ENCODE data around the gene OR5M3. TPM values are rescaled to one million over a fixed set of nuclear protein-coding genes. Genes with fewer than 3 reads are reported as not detected.

The OR5M3 gene
- total RNA-seq, 3 donors from 2014 or later (not counting 1 experiment from before 2014, with no cell fraction given) = not detected

DNA sequence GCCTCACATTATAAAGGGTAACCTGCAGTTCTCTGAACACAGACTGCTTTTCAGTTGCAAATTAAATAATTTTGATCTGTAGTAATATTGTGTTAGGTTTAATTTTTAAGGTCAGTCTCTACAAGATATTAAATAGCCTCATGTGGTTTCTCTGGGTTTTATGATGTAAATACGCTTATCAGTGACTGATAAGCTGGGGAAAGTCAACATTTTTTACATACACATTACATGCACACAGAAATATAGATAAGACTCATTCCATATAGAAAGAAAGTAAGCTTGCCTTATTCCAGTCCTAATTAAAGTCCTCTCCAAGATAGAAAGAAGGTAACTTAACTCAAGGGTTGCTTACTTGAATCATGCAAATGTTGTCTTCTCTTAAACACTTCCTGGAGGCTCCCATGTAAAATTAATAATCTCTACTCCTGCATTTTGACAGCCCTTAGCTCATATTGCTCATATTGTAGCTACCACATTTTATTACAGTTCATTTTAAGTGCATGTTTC, 1.6 kb upstream of the OR5M3 start:
- intact Hi-C loops (cut with micrococcal nuclease) = no loop called here
- H3K27ac Mint-ChIP-seq = no peak overlapping the region

DNA sequence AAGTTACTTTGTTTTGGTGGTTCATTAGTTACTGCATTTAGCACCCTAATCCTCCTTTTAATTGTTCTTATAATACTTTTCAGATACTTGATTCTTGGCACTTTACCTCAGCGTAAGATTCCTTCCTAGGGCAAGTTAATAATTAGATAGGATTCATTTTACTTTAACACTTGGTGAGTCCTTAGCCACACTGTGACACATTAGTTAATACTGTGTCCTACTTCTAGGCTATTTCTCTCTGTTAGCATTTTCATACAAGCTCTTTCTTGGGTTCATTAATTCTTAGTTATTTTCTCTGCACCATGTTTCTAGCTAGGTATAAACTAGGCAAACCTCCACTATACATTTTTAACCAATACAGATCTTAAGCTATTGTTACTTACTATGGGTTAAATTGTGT, 16.1 kb downstream of the OR5M3 start:
- Histone ChIP-seq H3K9me3 (ENCODE audit: control insufficient read depth, insufficient read depth, low read length) (peaks cover 7% of the 10 kb centered on the region), H3K27me3 (ENCODE audit: control insufficient read depth, insufficient read depth, low read length) (no peaks in the 10 kb centered on the region), H3K36me3 (ENCODE audit: control insufficient read depth, insufficient read depth, low read length) (no peaks in the 10 kb centered on the region), H3K4me1 (ENCODE audit: control insufficient read depth, insufficient read depth, low read length) (no peaks in the 10 kb centered on the region), H3K4me3 (ENCODE audit: low read length) (no peak overlapping the region), H3K27ac (ENCODE audit: low read length) (no peak overlapping the region)
- TF ChIP-seq, protein P1, sequence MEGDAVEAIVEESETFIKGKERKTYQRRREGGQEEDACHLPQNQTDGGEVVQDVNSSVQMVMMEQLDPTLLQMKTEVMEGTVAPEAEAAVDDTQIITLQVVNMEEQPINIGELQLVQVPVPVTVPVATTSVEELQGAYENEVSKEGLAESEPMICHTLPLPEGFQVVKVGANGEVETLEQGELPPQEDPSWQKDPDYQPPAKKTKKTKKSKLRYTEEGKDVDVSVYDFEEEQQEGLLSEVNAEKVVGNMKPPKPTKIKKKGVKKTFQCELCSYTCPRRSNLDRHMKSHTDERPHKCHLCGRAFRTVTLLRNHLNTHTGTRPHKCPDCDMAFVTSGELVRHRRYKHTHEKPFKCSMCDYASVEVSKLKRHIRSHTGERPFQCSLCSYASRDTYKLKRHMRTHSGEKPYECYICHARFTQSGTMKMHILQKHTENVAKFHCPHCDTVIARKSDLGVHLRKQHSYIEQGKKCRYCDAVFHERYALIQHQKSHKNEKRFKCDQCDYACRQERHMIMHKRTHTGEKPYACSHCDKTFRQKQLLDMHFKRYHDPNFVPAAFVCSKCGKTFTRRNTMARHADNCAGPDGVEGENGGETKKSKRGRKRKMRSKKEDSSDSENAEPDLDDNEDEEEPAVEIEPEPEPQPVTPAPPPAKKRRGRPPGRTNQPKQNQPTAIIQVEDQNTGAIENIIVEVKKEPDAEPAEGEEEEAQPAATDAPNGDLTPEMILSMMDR (IDR thresholded peaks at IDR 0.05) = no peak
- H3K36me3 Mint-ChIP-seq = peaks cover 7% of the 10 kb centered on the region
- no peaks in the 10 kb centered on the region for H3K27me3 Mint-ChIP-seq (ENCODE audit: low read depth in 2 of 2)
- no CpG with 5 or more reads among the region's 1 CpG for WGBS (ENCODE audit: insufficient coverage)
- H3K4me1 Mint-ChIP-seq = no peaks in the 10 kb centered on the region
- ATAC-seq = no peak
- DNase-seq = no peak
- peaks cover 7 to 11% of the 10 kb centered on the region in 2 donors for H3K9me3 Mint-ChIP-seq
- H3K4me3 Mint-ChIP-seq = no peak overlapping the region
- intact Hi-C loops (cut with micrococcal nuclease) = no loop called here
- H3K27ac Mint-ChIP-seq = no peak overlapping the region

More for the DNA sequence above, 1.6 kb upstream of the OR5M3 start:
- no peaks in the 10 kb centered on the region for H3K36me3 Mint-ChIP-seq
- H3K9me3 ChIP-seq (ENCODE audit: control insufficient read depth, insufficient read depth, low read length) = peaks cover 9% of the 10 kb centered on the region
- no peak overlapping the region for H3K4me3 Mint-ChIP-seq
- TF ChIP-seq, protein P1 (IDR thresholded peaks at IDR 0.05) = no peak
- DNase-seq = no peak
- H3K27me3 Mint-ChIP-seq (ENCODE audit: low read depth in 2 of 2) = no peaks in the 10 kb centered on the region
- H3K4me3 ChIP-seq (ENCODE audit: low read length) = no peak overlapping the region
- no peaks in the 10 kb centered on the region for H3K36me3 ChIP-seq (ENCODE audit: control insufficient read depth, insufficient read depth, low read length)
- peaks cover 6 to 13% of the 10 kb centered on the region in 2 donors for H3K9me3 Mint-ChIP-seq
- H3K27ac ChIP-seq (ENCODE audit: low read length) = no peak overlapping the region
- no peaks in the 10 kb centered on the region for H3K27me3 ChIP-seq (ENCODE audit: control insufficient read depth, insufficient read depth, low read length)
- no CpG with 5 or more reads among the region's 1 CpG for WGBS (ENCODE audit: insufficient coverage)
- H3K4me1 Mint-ChIP-seq = no peaks in the 10 kb centered on the region
- ATAC-seq = no peak
- no peaks in the 10 kb centered on the region for H3K4me1 ChIP-seq (ENCODE audit: control insufficient read depth, insufficient read depth, low read length)

- Histone ChIP-seq H3K27me3 (ENCODE audit: control insufficient read depth, insufficient read depth, low read length) (no peaks in the 10 kb centered on the region), H3K9me3 (ENCODE audit: control insufficient read depth, insufficient read depth, low read length) (peaks cover 7% of the 10 kb centered on the region), H3K36me3 (ENCODE audit: control insufficient read depth, insufficient read depth, low read length) (no peaks in the 10 kb centered on the region), H3K27ac (ENCODE audit: low read length) (no peak overlapping the region), H3K4me1 (ENCODE audit: control insufficient read depth, insufficient read depth, low read length) (no peaks in the 10 kb centered on the region), H3K4me3 (ENCODE audit: low read length) (no peak overlapping the region)
- ATAC-seq (no peak), DNase-seq (no peak)
- Mint-ChIP-seq H3K4me1 (no peaks in the 10 kb centered on the region), H3K27ac (no peak overlapping the region), H3K27me3 (ENCODE audit: low read depth in 2 of 2) (no peaks in the 10 kb centered on the region), H3K4me3 (no peak overlapping the region), H3K36me3 (peaks cover 6% of the 10 kb centered on the region), H3K9me3 (peaks cover 13 to 15% of the 10 kb centered on the region in 2 donors)
- 76% methylated on average over 4 of the region's 4 CpGs for WGBS (ENCODE audit: insufficient coverage)
- intact Hi-C loops (cut with micrococcal nuclease) = no loop called here
- TF ChIP-seq, protein P1 (IDR thresholded peaks at IDR 0.05) = no peak
These were observed 19.6 kb downstream of the OR5M3 start for GRCh38 chr11:56453521-56453920.

Other genes with a start within 250 kb of the OR5M3 start
- gene OR5T2, start 239.1 kb downstream of the OR5M3 start, total RNA-seq = not detected
- gene OR5T3, start 221.1 kb downstream of the OR5M3 start, total RNA-seq = not detected
- not detected for gene OR5T1, start 199.2 kb downstream of the OR5M3 start, total RNA-seq
- gene OR8H1, start 181.1 kb downstream of the OR5M3 start, total RNA-seq = not detected
- not detected for gene OR8K3, start 158.2 kb downstream of the OR5M3 start, total RNA-seq
- not detected for gene OR8K1, start 127.3 kb downstream of the OR5M3 start, total RNA-seq
- not detected for gene OR8J1, start 119.1 kb downstream of the OR5M3 start, total RNA-seq
- gene OR8U1, start 97.7 kb downstream of the OR5M3 start, total RNA-seq = not detected
- gene OR5AL1, start 60.7 kb downstream of the OR5M3 start, total RNA-seq = not detected
- gene OR5M8, start 18.0 kb upstream of the OR5M3 start, total RNA-seq = not detected
- gene OR5M11, start 69.9 kb upstream of the OR5M3 start, total RNA-seq = not detected
- gene OR5M10, start 104.4 kb upstream of the OR5M3 start, total RNA-seq = not detected
- gene OR5M1, start 141.5 kb upstream of the OR5M3 start, total RNA-seq = not detected
- not detected for gene OR5AP2, start 169.1 kb upstream of the OR5M3 start, total RNA-seq
- not detected for gene OR5AR1, start 190.3 kb upstream of the OR5M3 start, total RNA-seq
- gene OR9G1, start 225.7 kb upstream of the OR5M3 start, total RNA-seq = not detected

Measured in natural killer cell (primary cell).